Hepatic stellate cell (primary cell): ENCODE measurements around the gene CCDC92.

Source experiments
- DNase-seq: peaks from one replicate; pipeline ENCODE4 v3.0.0; 2011; ENCODE audit warnings: low spot score

The CCDC92 gene

GRCh38 chr12:123972457-123973401, at the start of gene CCDC92, which contains the start of gene ZNF664:
Gene CCDC92, minus strand, starts transcription at chr12:123972831. Its CDS starts 28,526 bp downstream, at chr12:123944305.
Gene ZNF664, plus strand, starts transcription at chr12:123973215. Its CDS starts 38,930 bp downstream, at chr12:124012145.
- DNase-seq = peak; percentile 98

- DNase-seq = no peak
Measured at GRCh38 chr12:124022161-124022560, 49.5 kb upstream of the CCDC92 start.

GRCh38 chr12:124021007-124021406, 48.4 kb upstream of the CCDC92 start:
- DNase-seq = no peak

GRCh38 chr12:124020514-124020949, 47.9 kb upstream of the CCDC92 start:
- DNase-seq = no peak

GRCh38 chr12:124019115-124019514, 46.5 kb upstream of the CCDC92 start:
- no peak for DNase-seq

- no peak for DNase-seq
Measured at GRCh38 chr12:124018539-124018938, 45.9 kb upstream of the CCDC92 start.

- no peak for DNase-seq
Measured at GRCh38 chr12:124017064-124017463, 44.4 kb upstream of the CCDC92 start.

GRCh38 chr12:124015494-124016461, 43.1 kb upstream of the CCDC92 start:
- DNase-seq = no peak

GRCh38 chr12:124013073-124013472, 40.4 kb upstream of the CCDC92 start:
- DNase-seq = no peak

- DNase-seq = no peak
Measured at GRCh38 chr12:124011435-124012115, 38.9 kb upstream of the CCDC92 start.

GRCh38 chr12:124010687-124011086, 38.1 kb upstream of the CCDC92 start:
- DNase-seq = no peak

GRCh38 chr12:124009781-124010180, 37.1 kb upstream of the CCDC92 start:
- no peak for DNase-seq

GRCh38 chr12:124008595-124008994, 36.0 kb upstream of the CCDC92 start:
- no peak for DNase-seq

GRCh38 chr12:124007826-124008570, 35.4 kb upstream of the CCDC92 start:
- no peak for DNase-seq

GRCh38 chr12:124006846-124007713, 34.4 kb upstream of the CCDC92 start:
- no peak for DNase-seq

- DNase-seq = no peak
Measured at GRCh38 chr12:124006085-124006845, 33.6 kb upstream of the CCDC92 start.

- no peak for DNase-seq
Measured at GRCh38 chr12:124004233-124004875, 31.7 kb upstream of the CCDC92 start.

- no peak for DNase-seq
Measured at GRCh38 chr12:124002654-124003053, 30.0 kb upstream of the CCDC92 start.
